Kidney epithelial cell (primary cell): ENCODE measurements around the gene RYR3. TPM values are rescaled to one million over a fixed set of nuclear protein-coding genes. Genes with fewer than 3 reads are reported as not detected.

Source experiments
- DNase-seq: peaks from one replicate; pipeline ENCODE4 v3.0.0-alpha.2; 2010; ENCODE audit warnings: low read depth
- H3K27me3 ChIP-seq: 2 replicates; pipeline ENCODE4 v1.6.0; 2011; ENCODE audit warnings: low read length; ENCODE audit not compliant: control insufficient read depth, insufficient read depth
- H3K36me3 ChIP-seq: 2 replicates; pipeline ENCODE4 v1.5.1; 2011; ENCODE audit warnings: low read length; ENCODE audit not compliant: control insufficient read depth, insufficient read depth
- H3K4me3 ChIP-seq: 2 replicates; pipeline ENCODE4 v1.5.1; 2011; ENCODE audit warnings: low read depth, mild to moderate bottlenecking, control low read depth, low read length
- total RNA-seq: library from RNA; depleted of rRNA; stranded (reverse); fragments of >200 nt; gene quantifications from 2 replicates; pipeline ENCODE4 v1.2.3, GENCODE V29; 2015
- TF ChIP-seq, protein P1 (sequence below): IDR thresholded peaks from 2 replicates; pipeline ENCODE4 v1.5.1; 2011; ENCODE audit warnings: mild to moderate bottlenecking, moderate library complexity, low read length, control low read depth, inconsistent platforms; ENCODE audit not compliant: insufficient read depth, poor library complexity, severe bottlenecking

Gene RYR3
- total RNA-seq, 1 donor from 2014 or later = 0.50 TPM

DNA sequence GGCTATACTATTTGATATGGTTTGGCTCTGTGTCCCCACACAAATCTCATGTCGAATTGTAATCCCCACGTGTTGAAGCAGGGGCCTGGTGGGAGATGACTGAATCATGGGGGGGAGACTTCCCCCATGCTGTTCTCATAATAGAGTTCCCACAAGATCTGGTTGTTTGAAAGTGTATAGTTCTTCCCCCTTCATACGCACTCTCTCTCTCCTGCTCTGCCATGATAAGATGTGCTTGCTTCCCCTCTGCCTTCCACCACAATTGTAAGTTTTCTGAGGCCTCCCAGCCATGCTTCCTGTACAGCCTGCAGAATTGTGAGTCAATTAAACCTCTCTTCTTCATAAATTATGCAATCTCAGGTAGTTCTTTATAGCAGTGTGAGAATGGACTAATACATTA is 367.4 kb downstream of the RYR3 start:
- TF ChIP-seq, protein P1, sequence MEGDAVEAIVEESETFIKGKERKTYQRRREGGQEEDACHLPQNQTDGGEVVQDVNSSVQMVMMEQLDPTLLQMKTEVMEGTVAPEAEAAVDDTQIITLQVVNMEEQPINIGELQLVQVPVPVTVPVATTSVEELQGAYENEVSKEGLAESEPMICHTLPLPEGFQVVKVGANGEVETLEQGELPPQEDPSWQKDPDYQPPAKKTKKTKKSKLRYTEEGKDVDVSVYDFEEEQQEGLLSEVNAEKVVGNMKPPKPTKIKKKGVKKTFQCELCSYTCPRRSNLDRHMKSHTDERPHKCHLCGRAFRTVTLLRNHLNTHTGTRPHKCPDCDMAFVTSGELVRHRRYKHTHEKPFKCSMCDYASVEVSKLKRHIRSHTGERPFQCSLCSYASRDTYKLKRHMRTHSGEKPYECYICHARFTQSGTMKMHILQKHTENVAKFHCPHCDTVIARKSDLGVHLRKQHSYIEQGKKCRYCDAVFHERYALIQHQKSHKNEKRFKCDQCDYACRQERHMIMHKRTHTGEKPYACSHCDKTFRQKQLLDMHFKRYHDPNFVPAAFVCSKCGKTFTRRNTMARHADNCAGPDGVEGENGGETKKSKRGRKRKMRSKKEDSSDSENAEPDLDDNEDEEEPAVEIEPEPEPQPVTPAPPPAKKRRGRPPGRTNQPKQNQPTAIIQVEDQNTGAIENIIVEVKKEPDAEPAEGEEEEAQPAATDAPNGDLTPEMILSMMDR = no peak
- Histone ChIP-seq H3K27me3 (no peaks in the 10 kb centered on the region), H3K36me3 (no peaks in the 10 kb centered on the region), H3K4me3 (no peak overlapping the region)
- DNase-seq = no peak

DNA sequence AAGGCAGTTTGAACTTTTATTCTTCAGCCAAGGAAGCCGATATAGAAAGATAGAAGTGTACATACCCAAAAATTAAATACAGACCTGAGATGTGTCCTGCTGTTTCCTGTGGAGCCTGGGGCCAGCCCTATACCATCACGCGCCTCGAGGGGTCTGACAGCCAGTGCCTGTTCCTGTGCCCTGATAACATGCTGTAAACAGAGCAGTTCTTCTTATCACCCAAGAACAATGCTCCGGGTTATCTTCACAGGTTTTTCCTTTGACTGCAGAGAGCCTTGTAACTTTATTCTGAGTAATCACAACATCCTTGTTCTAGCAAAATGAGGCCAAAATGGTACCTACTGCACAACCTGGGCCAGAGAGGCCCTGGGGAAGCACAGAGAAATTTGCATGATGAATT is 367.8 kb downstream of the RYR3 start:
- Histone ChIP-seq H3K27me3 (no peaks in the 10 kb centered on the region), H3K4me3 (no peak overlapping the region), H3K36me3 (no peaks in the 10 kb centered on the region)
- no peak for DNase-seq
- TF ChIP-seq, protein P1 = no peak

DNA sequence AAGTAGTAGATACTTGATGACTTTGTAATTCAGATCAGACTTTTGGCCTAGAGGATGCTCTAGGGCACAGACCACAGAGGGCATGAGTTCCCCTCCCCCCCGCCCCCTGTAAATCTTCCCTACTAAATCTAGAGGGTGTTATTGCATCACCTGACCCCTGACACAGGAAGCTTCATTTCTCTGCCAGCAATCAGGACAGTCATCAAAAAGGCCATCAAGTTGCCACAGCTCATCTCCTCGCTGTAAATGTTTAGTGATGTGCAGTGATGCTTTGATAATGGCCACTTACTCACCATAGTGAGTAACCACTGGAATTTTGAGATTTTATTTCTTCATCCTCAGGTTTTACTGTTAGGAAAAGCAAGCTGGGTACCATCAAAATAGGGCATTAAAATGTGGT is 368.3 kb downstream of the RYR3 start:
- Histone ChIP-seq H3K36me3 (no peaks in the 10 kb centered on the region), H3K4me3 (no peak overlapping the region), H3K27me3 (no peaks in the 10 kb centered on the region)
- TF ChIP-seq, protein P1 = no peak
- DNase-seq = peak; percentile 90

DNA sequence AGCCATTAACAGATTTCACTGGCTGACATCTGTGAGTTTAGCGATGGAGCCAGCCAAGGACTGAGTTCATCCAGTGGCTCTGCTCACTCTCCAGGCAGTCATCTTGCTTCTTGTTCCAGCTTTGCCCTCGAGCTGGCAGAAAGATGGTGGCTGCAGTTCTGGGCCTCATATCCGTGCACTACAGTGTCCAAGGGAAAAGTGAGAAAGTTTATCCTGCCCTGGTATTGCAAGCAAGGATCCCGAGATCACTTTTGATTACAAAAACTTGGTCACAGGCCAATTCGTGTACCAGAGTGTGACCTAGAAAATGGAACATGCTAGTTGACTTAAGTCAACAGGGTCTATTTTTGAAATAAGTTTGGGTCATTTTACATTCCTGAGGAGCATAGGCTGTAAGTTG is 369.6 kb downstream of the RYR3 start:
- no peak for DNase-seq
- TF ChIP-seq, protein P1 = no peak
- Histone ChIP-seq H3K36me3 (no peaks in the 10 kb centered on the region), H3K27me3 (no peaks in the 10 kb centered on the region), H3K4me3 (no peak overlapping the region)

DNA sequence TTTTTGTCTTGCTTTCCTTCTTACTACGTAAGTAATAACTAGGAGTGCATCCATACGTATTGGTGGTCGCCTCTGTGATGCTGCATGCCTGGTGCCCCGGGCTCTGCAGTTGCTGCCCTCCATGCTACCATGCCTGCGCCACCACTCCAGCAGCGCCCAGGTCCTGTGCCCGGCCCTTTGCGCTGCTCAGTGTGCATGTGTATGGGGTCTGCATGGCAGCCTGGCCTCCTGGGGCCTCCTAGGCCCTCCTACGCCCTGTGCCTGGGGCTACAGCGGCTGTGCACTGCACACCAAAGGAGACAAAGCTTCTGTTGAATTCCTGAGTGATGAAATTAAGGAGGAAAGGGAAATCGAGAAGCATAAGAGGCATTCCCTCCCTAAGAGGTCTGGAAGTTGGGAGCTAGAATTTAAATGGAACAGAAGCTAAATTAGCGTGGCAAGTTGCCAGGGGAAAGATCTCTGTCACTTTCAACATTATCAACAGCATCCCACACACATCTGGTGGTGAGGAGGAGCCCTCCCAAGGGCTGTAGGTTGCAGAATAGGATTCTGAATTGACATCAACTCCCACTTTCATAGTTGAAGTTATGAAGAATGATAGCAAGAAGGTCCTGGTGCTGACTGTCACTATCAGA is 382.5 kb downstream of the RYR3 start:
- H3K36me3 ChIP-seq = no peaks in the 10 kb centered on the region
- no peak for DNase-seq
- no peak overlapping the region for H3K4me3 ChIP-seq
- TF ChIP-seq, protein P1 = no peak
- no peaks in the 10 kb centered on the region for H3K27me3 ChIP-seq

DNA sequence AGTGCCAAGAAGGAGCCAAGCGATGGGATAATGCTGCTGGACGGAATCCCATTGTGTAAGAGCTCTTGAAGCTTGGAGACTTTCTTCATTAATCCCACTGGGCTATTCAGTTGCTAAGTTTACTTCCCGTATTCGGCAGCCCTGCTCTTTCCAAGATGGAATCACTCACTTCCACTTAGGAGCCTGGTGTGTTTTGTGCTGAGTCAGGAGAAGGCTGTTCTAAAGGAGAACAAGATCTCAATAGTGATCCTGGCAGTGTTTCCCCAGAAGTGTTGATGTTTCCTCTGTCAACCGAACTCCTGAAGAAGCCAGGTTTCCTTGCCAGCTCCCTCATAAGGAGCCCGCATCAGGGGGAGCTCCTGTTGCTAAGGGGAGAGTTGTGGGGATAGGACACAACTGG is 387.4 kb downstream of the RYR3 start:
- no peaks in the 10 kb centered on the region for H3K36me3 ChIP-seq
- peaks cover 3% of the 10 kb centered on the region for H3K27me3 ChIP-seq
- DNase-seq = no peak
- TF ChIP-seq, protein P1 = no peak
- H3K4me3 ChIP-seq = no peak overlapping the region
